K562 (cell line): ENCODE data around the gene NBEAL1. TPM values are rescaled to one million over a fixed set of nuclear protein-coding genes. Genes with fewer than 3 reads are reported as not detected.

Experiments used
- ARID1B ChIP-seq: fragments of 450-650 bp; IDR thresholded peaks from 2 replicates; pipeline ENCODE4 v1.6.1; 2016; ENCODE audit warnings: antibody characterized with exemption, mild to moderate bottlenecking, inconsistent platforms
- DMBX1 ChIP-seq: fragments of 250-450 bp; sonication (Bioruptor Pico); IDR thresholded peaks from 2 replicates; pipeline ENCODE4 v1.8.0; 2022; ENCODE audit warnings: inconsistent platforms, mild to moderate bottlenecking, moderate library complexity, borderline replicate concordance
- EHMT2 ChIP-seq: fragments of 450-650 bp; IDR thresholded peaks from 2 replicates; pipeline ENCODE4 v1.6.1; 2018; ENCODE audit warnings: antibody characterized with exemption
- HDAC2 ChIP-seq: fragments of 450-650 bp; IDR thresholded peaks from 2 replicates; pipeline ENCODE4 v1.6.1; 2016; ENCODE audit warnings: mild to moderate bottlenecking
- HIVEP1 ChIP-seq: fragments of 250-450 bp; sonication (Bioruptor Pico); IDR thresholded peaks from 2 replicates; pipeline ENCODE4 v1.4.0; 2020; ENCODE audit warnings: mild to moderate bottlenecking
- KAT8 ChIP-seq: fragments of 450-650 bp; IDR thresholded peaks from 2 replicates; pipeline ENCODE4 v1.6.1; 2016; ENCODE audit warnings: low read depth, mild to moderate bottlenecking
- MNT ChIP-seq, 2 experiments: fragments of 450-650 bp; conservative IDR thresholded peaks; 2 replicates each; pipeline ENCODE4 v1.6.1; 2017; ENCODE audit warnings: mild to moderate bottlenecking in 2 of 2, moderate library complexity in 2 of 2
- NFIX ChIP-seq: fragments of 250-450 bp; sonication (Bioruptor Pico); IDR thresholded peaks from 2 replicates; pipeline ENCODE4 v1.4.0; 2020; ENCODE audit warnings: low read depth, mild to moderate bottlenecking, moderate library complexity
- RBM25 ChIP-seq: fragments of 200-400 bp; formaldehyde crosslinking; IDR thresholded peaks from 2 replicates; pipeline ENCODE4 v1.6.1; 2018; ENCODE audit warnings: low read length, low read depth, moderate library complexity; ENCODE audit not compliant: severe bottlenecking
- SOX6 ChIP-seq: fragments of 450-650 bp; IDR thresholded peaks from 2 replicates; pipeline ENCODE4 v1.6.1; 2014; ENCODE audit warnings: mild to moderate bottlenecking
- TEAD4 ChIP-seq, 2 experiments: sonication (generic) in 1 of 2; formaldehyde crosslinking in 1 of 2; IDR thresholded peaks; 2 replicates each; pipeline versions ENCODE4 v1.6.1 to v1.8.0; 2012 to 2022; ENCODE audit warnings: borderline replicate concordance in 1 of 2, inconsistent platforms in 1 of 2, low read length in 1 of 2, mild to moderate bottlenecking in 1 of 2, missing genetic modification reagents in 1 of 2
- ZBTB43 ChIP-seq: sonication (generic); formaldehyde crosslinking; IDR thresholded peaks from 2 replicates; pipeline ENCODE4 v1.8.0; 2023; ENCODE audit warnings: mild to moderate bottlenecking, missing genetic modification reagents
- polyA plus RNA-seq, 8 experiments: library from polyadenylated mRNA; depleted of rRNA in 4 of 8; stranded (reverse) in 5 of 8; unstranded in 3 of 8; fragments of >200 nt; fragmentation: Nextera tagmentation in 2 of 8; fragmentation: Illumina TruSeq in 1 of 8; extraction: Ambion mirVana in 2 of 8; extraction: Trizol in 1 of 8; gene quantifications; 2 replicates each; pipeline versions ENCODE4 v1.2.1 to v1.2.3, GENCODE V29; 2011 to 2014; ENCODE audit warnings: inconsistent platforms in 1 of 8, missing spikeins in 1 of 8
- total RNA-seq, 7 experiments: library from RNA; depleted of rRNA in 6 of 7; stranded (reverse); fragments of >200 nt in 6 of 7; fragmentation: Illumina TruSeq in 2 of 7; extraction: Trizol in 2 of 7; gene quantifications; 2 replicates each; pipeline versions ENCODE4 v1.2.1 to v1.2.3, GENCODE V29; 2011 to 2021; ENCODE audit warnings: low replicate concordance in 1 of 7
- TF ChIP-seq, protein P1 (sequence below), 2 experiments: fragments of 450-650 bp in 1 of 2; IDR thresholded peaks; 2 replicates each; pipeline ENCODE4 v1.6.1; 2011 to 2017; ENCODE audit warnings: low read depth in 2 of 2, antibody characterized with exemption in 1 of 2, borderline replicate concordance in 1 of 2, low read length in 1 of 2, mild to moderate bottlenecking in 1 of 2, mixed read lengths in 1 of 2; ENCODE audit not compliant: control insufficient read depth in 1 of 2
- TF ChIP-seq, protein P2 (sequence below): fragments of 200-800 bp; sonication (Bioruptor generic); IDR thresholded peaks from 2 replicates; pipeline ENCODE4 v1.6.1; 2016; ENCODE audit warnings: missing genetic modification characterization, missing compliant biosample characterization

The NBEAL1 gene
- total and polyA plus RNA-seq, 9 of the 15 experiments (the other 6 are each of a cell fraction or from before 2014, with no cell fraction given): 2.1 to 13.5 (median 7.3) TPM

GRCh38 chr2:202982779-202983491 lies 31.7 kb upstream of the NBEAL1 start (continued):
- TF ChIP-seq SOX6 (no peak), KAT8 (no peak), ZBTB43 (CRISPR knock-in tag) (no peak), NFIX (no peak), HIVEP1 (no peak), RBM25 (no peak), MNT (conservative IDR thresholded peaks at IDR 0.05) (no peak), TEAD4 (IDR thresholded peaks at IDR 0.05; ENCODE audit: low read length) (no peak), TEAD4 (CRISPR knock-in tag; IDR thresholded peaks at IDR 0.05; ENCODE audit: borderline replicate concordance) (no peak), HDAC2 (0 out of 2 replicates have a peak, but pooled peaks have one; percentile 42), EHMT2 (no peak), ARID1B (0 out of 2 replicates have a peak, but pooled peaks have one; percentile 10), DMBX1 (CRISPR knock-in tag) (peak; percentile 29; the same call in 1 of the 2 replicates)
- TF ChIP-seq, protein P1, sequence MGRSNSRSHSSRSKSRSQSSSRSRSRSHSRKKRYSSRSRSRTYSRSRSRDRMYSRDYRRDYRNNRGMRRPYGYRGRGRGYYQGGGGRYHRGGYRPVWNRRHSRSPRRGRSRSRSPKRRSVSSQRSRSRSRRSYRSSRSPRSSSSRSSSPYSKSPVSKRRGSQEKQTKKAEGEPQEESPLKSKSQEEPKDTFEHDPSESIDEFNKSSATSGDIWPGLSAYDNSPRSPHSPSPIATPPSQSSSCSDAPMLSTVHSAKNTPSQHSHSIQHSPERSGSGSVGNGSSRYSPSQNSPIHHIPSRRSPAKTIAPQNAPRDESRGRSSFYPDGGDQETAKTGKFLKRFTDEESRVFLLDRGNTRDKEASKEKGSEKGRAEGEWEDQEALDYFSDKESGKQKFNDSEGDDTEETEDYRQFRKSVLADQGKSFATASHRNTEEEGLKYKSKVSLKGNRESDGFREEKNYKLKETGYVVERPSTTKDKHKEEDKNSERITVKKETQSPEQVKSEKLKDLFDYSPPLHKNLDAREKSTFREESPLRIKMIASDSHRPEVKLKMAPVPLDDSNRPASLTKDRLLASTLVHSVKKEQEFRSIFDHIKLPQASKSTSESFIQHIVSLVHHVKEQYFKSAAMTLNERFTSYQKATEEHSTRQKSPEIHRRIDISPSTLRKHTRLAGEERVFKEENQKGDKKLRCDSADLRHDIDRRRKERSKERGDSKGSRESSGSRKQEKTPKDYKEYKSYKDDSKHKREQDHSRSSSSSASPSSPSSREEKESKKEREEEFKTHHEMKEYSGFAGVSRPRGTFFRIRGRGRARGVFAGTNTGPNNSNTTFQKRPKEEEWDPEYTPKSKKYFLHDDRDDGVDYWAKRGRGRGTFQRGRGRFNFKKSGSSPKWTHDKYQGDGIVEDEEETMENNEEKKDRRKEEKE (IDR thresholded peaks at IDR 0.05; ENCODE audit: borderline replicate concordance in 1 of 2, control insufficient read depth in 1 of 2, low read depth in 2 of 2, low read length in 1 of 2): no peak
- TF ChIP-seq, protein P2, sequence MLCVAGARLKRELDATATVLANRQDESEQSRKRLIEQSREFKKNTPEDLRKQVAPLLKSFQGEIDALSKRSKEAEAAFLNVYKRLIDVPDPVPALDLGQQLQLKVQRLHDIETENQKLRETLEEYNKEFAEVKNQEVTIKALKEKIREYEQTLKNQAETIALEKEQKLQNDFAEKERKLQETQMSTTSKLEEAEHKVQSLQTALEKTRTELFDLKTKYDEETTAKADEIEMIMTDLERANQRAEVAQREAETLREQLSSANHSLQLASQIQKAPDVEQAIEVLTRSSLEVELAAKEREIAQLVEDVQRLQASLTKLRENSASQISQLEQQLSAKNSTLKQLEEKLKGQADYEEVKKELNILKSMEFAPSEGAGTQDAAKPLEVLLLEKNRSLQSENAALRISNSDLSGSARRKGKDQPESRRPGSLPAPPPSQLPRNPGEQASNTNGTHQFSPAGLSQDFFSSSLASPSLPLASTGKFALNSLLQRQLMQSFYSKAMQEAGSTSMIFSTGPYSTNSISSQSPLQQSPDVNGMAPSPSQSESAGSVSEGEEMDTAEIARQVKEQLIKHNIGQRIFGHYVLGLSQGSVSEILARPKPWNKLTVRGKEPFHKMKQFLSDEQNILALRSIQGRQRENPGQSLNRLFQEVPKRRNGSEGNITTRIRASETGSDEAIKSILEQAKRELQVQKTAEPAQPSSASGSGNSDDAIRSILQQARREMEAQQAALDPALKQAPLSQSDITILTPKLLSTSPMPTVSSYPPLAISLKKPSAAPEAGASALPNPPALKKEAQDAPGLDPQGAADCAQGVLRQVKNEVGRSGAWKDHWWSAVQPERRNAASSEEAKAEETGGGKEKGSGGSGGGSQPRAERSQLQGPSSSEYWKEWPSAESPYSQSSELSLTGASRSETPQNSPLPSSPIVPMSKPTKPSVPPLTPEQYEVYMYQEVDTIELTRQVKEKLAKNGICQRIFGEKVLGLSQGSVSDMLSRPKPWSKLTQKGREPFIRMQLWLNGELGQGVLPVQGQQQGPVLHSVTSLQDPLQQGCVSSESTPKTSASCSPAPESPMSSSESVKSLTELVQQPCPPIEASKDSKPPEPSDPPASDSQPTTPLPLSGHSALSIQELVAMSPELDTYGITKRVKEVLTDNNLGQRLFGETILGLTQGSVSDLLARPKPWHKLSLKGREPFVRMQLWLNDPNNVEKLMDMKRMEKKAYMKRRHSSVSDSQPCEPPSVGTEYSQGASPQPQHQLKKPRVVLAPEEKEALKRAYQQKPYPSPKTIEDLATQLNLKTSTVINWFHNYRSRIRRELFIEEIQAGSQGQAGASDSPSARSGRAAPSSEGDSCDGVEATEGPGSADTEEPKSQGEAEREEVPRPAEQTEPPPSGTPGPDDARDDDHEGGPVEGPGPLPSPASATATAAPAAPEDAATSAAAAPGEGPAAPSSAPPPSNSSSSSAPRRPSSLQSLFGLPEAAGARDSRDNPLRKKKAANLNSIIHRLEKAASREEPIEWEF (CRISPR knock-in tag): no peak
